Loucy (cell line): ENCODE measurements around the gene OPHN1.

ENCODE experiments used
- H2AFZ ChIP-seq: fragments of 200-600 bp; sonication (generic); 2 replicates; pipeline ENCODE4 v1.6.0; 2016; ENCODE audit warnings: antibody characterized with exemption, mild to moderate bottlenecking, low read length, moderate library complexity
- H3F3A ChIP-seq: fragments of 200-600 bp; 2 replicates; pipeline ENCODE4 v1.6.0; 2016; ENCODE audit warnings: antibody characterized with exemption, low read depth, mild to moderate bottlenecking
- H3K27me3 ChIP-seq: fragments of 200-600 bp; sonication (generic); 2 replicates; pipeline ENCODE4 v1.6.1; 2014; ENCODE audit warnings: low read length, mild to moderate bottlenecking; ENCODE audit not compliant: insufficient read depth, poor library complexity, severe bottlenecking
- H3K36me3 ChIP-seq: fragments of 200-600 bp; sonication (generic); 2 replicates; pipeline ENCODE4 v1.6.1; 2016; ENCODE audit warnings: low read length; ENCODE audit not compliant: insufficient read depth
- H3K4me1 ChIP-seq: fragments of 200-600 bp; sonication (generic); 2 replicates; pipeline ENCODE4 v1.5.1; 2014; ENCODE audit warnings: low read length, mild to moderate bottlenecking; ENCODE audit not compliant: insufficient read depth, poor library complexity, severe bottlenecking
- H3K4me2 ChIP-seq: fragments of 200-600 bp; sonication (generic); 2 replicates; pipeline ENCODE4 v1.6.0; 2014; ENCODE audit warnings: antibody characterized with exemption, low read length, low read depth, mild to moderate bottlenecking; ENCODE audit not compliant: poor library complexity, severe bottlenecking
- H3K4me3 ChIP-seq: fragments of 200-600 bp; sonication (generic); 2 replicates; pipeline ENCODE4 v1.5.1; 2014; ENCODE audit warnings: low read length, mild to moderate bottlenecking, mixed read lengths; ENCODE audit not compliant: poor library complexity, severe bottlenecking
- H3K79me2 ChIP-seq: fragments of 200-600 bp; sonication (generic); 2 replicates; pipeline ENCODE4 v1.6.1; 2014; ENCODE audit warnings: low read length; ENCODE audit not compliant: insufficient read depth
- H3K9ac ChIP-seq: fragments of 200-600 bp; sonication (generic); 2 replicates; pipeline ENCODE4 v1.6.0; 2014; ENCODE audit warnings: mild to moderate bottlenecking, low read depth, low read length, moderate library complexity; ENCODE audit not compliant: poor library complexity, severe bottlenecking
- H3K9me2 ChIP-seq: fragments of 200-600 bp; sonication (generic); replicated peaks from 2 replicates; pipeline ENCODE4 v1.6.1; 2016; ENCODE audit warnings: low read depth, low read length, mixed read lengths
- H3K9me3 ChIP-seq: fragments of 200-600 bp; sonication (generic); 2 replicates; pipeline ENCODE4 v1.6.1; 2014; ENCODE audit warnings: mild to moderate bottlenecking, antibody characterized with exemption, low read length, low read depth; ENCODE audit not compliant: insufficient read depth
- H4K20me1 ChIP-seq: fragments of 200-600 bp; sonication (generic); 2 replicates; pipeline ENCODE4 v1.6.0; 2014; ENCODE audit warnings: antibody characterized with exemption, low read length, mild to moderate bottlenecking; ENCODE audit not compliant: insufficient read depth, poor library complexity, severe bottlenecking
- CTCF ChIP-seq: fragments of 200-600 bp; sonication (generic); conservative IDR thresholded peaks from 2 replicates; pipeline ENCODE4 v1.5.1; 2014; ENCODE audit warnings: mild to moderate bottlenecking, antibody characterized with exemption, low read length
- EZH2phosphoT487 ChIP-seq: fragments of 200-600 bp; IDR thresholded peaks from 2 replicates; pipeline ENCODE4 v1.6.1; 2018; ENCODE audit warnings: antibody characterized with exemption, mild to moderate bottlenecking, moderate library complexity, borderline replicate concordance

The OPHN1 gene

GRCh38 chrX:68411729-68412128 is 21.6 kb downstream of the OPHN1 start:
- Histone ChIP-seq H3K9me3 (no peaks in the 10 kb centered on the region), H3K9ac (no peak overlapping the region), H3K4me1 (peaks cover 2% of the 10 kb centered on the region), H3K4me2 (no peak overlapping the region), H2AFZ (no peak overlapping the region), H4K20me1 (no peaks in the 10 kb centered on the region), H3K36me3 (no peaks in the 10 kb centered on the region), H3K9me2 (no peaks in the 10 kb centered on the region), H3K79me2 (0 out of 2 replicates have a peak, but pooled peaks cover 4% of the 10 kb centered on the region), H3F3A (no peaks in the 10 kb centered on the region), H3K27me3 (no peaks in the 10 kb centered on the region), H3K4me3 (no peak overlapping the region)
- TF ChIP-seq EZH2phosphoT487 (no peak), CTCF (no peak)

DNA sequence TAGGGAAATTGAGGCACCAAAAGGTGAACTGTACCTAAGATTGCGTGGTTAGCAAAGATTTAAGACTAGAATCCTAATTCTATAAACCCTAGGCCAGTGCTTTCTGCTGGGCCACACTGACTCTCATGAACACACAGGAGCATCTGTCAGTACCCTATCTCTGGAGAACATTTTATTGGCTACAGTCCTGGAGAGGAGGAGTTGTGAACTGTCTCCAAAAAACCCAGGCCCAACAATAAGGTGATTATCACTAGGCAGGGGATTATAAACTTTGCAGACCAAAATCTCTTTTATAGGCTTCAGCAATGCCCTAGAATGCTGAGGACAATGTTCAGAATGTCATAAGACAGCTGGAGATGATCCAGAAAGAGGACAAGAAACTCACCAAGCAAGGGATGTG is 24.1 kb downstream of the OPHN1 start:
- Histone ChIP-seq H3K9me3 (no peaks in the 10 kb centered on the region), H3K4me3 (no peak overlapping the region), H2AFZ (no peak overlapping the region), H3K9me2 (no peaks in the 10 kb centered on the region), H3K4me1 (peaks cover 2% of the 10 kb centered on the region), H3K36me3 (no peaks in the 10 kb centered on the region), H3K9ac (no peak overlapping the region), H3K27me3 (no peaks in the 10 kb centered on the region), H3F3A (no peaks in the 10 kb centered on the region), H3K4me2 (no peak overlapping the region), H3K79me2 (0 out of 2 replicates have a peak, but pooled peaks cover 4% of the 10 kb centered on the region), H4K20me1 (no peaks in the 10 kb centered on the region)
- TF ChIP-seq EZH2phosphoT487 (no peak), CTCF (no peak)

DNA sequence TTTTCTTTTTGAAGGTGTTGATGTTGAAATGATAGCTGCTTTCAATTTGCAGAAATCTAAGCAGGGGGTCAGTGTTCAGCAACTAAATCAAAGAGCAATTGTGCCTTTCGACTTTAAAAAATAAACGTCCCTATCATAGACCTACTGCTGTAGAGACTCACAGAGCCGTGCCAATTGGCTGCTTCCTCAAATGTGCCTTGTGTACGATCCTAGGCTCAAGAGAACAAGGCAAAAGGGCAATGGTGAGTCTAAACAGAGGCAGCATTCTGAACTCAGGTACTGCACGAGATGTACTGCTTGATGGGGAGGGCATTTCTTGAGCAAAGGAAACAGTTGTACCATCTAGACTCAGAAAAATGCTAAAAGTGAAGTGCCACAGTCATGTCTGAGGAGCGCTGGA is 29.8 kb downstream of the OPHN1 start:
- Histone ChIP-seq H3K4me3 (no peak overlapping the region), H3F3A (no peaks in the 10 kb centered on the region), H3K9ac (no peak overlapping the region), H3K79me2 (no peaks in the 10 kb centered on the region), H3K9me3 (no peaks in the 10 kb centered on the region), H3K9me2 (no peaks in the 10 kb centered on the region), H4K20me1 (no peaks in the 10 kb centered on the region), H2AFZ (no peak overlapping the region), H3K36me3 (no peaks in the 10 kb centered on the region), H3K4me2 (no peak overlapping the region), H3K4me1 (no peaks in the 10 kb centered on the region), H3K27me3 (no peaks in the 10 kb centered on the region)
- no peak for TF ChIP-seq CTCF
- TF ChIP-seq EZH2phosphoT487 = no peak
